ENCODE results near the gene USP40. TPM values are rescaled to one million over a fixed set of nuclear protein-coding genes. Genes with fewer than 3 reads are reported as not detected.

The USP40 gene
- total and polyA plus RNA-seq, 2 of the 8 experiments (the other 6 are each of a cell fraction or from before 2014, with no cell fraction given): 12.0 to 15.7 TPM

DNA sequence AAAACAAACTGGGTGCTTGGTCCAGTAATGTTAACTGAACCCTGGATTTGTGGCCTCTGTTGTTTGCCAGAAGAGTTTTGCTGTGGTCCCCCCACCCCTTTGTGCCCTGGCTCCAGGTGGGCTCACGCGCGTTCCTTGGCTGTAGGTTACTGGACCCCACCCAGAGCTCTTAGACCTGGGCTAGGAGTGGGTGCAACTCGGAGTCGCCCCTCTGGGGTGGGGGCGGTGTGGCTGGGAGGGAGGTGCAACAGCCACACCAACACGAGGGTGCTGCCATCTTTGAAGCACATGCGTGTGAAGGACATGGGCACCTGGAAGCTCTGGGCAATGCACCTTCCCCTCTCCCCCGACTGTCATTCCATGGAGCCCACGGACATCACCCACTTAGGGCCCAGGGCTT lies 92.7 kb downstream of the USP40 start (continued):
- no peak for TF ChIP-seq CBX5 (IDR thresholded peaks at IDR 0.05; ENCODE audit: low read depth, low read length)
- TF ChIP-seq ZNF274 (IDR thresholded peaks at IDR 0.05; ENCODE audit: borderline replicate concordance, extremely low read depth, low read length): no peak
- no peak for TF ChIP-seq SIRT6 (IDR thresholded peaks at IDR 0.05; ENCODE audit: low read length)
